CD4-positive, alpha-beta T cell (primary cell): ENCODE measurements around the gene TNFRSF18. TPM values are rescaled to one million over a fixed set of nuclear protein-coding genes. Genes with fewer than 3 reads are reported as not detected.

ENCODE experiments used
- ATAC-seq: fragments of 200-7000 bp; cut with Tn5 transposase; one replicate; pipeline ENCODE4 v1.10.0; 2022; ENCODE audit warnings: mild to moderate bottlenecking; ENCODE audit not compliant: poor library complexity
- CTCF ChIA-PET: fragments of 350-600 bp; sonication (Branson Sonifier 250); formaldehyde crosslinking; loops from one replicate; lab custom pipeline; 2021; ENCODE audit warnings: antibody characterized with exemption, inconsistent platforms; lab: Charles Lee
- POLR2A ChIA-PET: fragments of 350-600 bp; sonication (Branson Sonifier 250); formaldehyde crosslinking; loops from one replicate; lab custom pipeline; 2021; ENCODE audit warnings: antibody characterized with exemption, inconsistent platforms; lab: Charles Lee
- DNase-seq, 14 experiments: peaks; one replicate each; pipeline ENCODE4 v3.0.0-alpha.2; 2013 to 2020; ENCODE audit warnings: mixed read lengths in 2 of 14
- H3K27ac ChIP-seq, 2 donors: one replicate each; pipeline versions ENCODE4 v1.5.1 to v1.7.0; 2013; ENCODE audit warnings: low read length in 2 of 2, low read depth in 1 of 2, mild to moderate bottlenecking in 1 of 2
- H3K27me3 ChIP-seq, 2 experiments: 1 replicate in 1 of 2; 2 replicates in 1 of 2; pipeline versions ENCODE4 v1.6.1 to v1.7.0; 2013; ENCODE audit warnings: low read length in 2 of 2, control low read depth in 1 of 2, mild to moderate bottlenecking in 1 of 2, moderate library complexity in 1 of 2; ENCODE audit not compliant: insufficient read depth in 2 of 2, control insufficient read depth in 1 of 2
- H3K36me3 ChIP-seq: one replicate; pipeline ENCODE4 v1.6.1; 2013; ENCODE audit warnings: low read length, control low read depth; ENCODE audit not compliant: insufficient read depth
- H3K4me1 ChIP-seq: one replicate; pipeline ENCODE4 v1.6.1; 2013; ENCODE audit warnings: low read length, control low read depth; ENCODE audit not compliant: insufficient read depth
- H3K4me3 ChIP-seq: one replicate; pipeline ENCODE4 v1.5.1; 2013; ENCODE audit warnings: mild to moderate bottlenecking, low read length, moderate library complexity
- H3K9me3 ChIP-seq, 2 experiments: 1 replicate in 1 of 2; 2 replicates in 1 of 2; pipeline versions ENCODE4 v1.6.1 to v1.7.0; 2013; ENCODE audit warnings: low read length in 2 of 2, mild to moderate bottlenecking in 2 of 2, control low read depth in 1 of 2, moderate library complexity in 1 of 2; ENCODE audit not compliant: control insufficient read depth in 1 of 2, insufficient read depth in 1 of 2
- H3K27ac Mint-ChIP-seq: one replicate; pipeline ENCODE4 v1.8.0; 2020; ENCODE audit warnings: mixed read lengths
- H3K27me3 Mint-ChIP-seq: one replicate; pipeline ENCODE4 v1.8.0; 2021; ENCODE audit warnings: mixed read lengths
- H3K36me3 Mint-ChIP-seq: one replicate; pipeline ENCODE4 v1.8.0; 2021; ENCODE audit warnings: low read depth, mixed read lengths
- H3K4me1 Mint-ChIP-seq: one replicate; pipeline ENCODE4 v1.8.0; 2021; ENCODE audit warnings: low read depth, mixed read lengths
- H3K4me3 Mint-ChIP-seq: one replicate; pipeline ENCODE4 v1.8.0; 2020; ENCODE audit warnings: mild to moderate bottlenecking, mixed read lengths
- H3K9me3 Mint-ChIP-seq: one replicate; pipeline ENCODE4 v1.8.0; 2020; ENCODE audit warnings: mixed read lengths
- CTCF ChIP-seq: fragments of 200-600 bp; IDR thresholded peaks from one replicate; pipeline ENCODE4 v1.8.0; 2022; ENCODE audit warnings: antibody characterized with exemption, mild to moderate bottlenecking
- intact Hi-C, 2 experiments: fragments of 100-400 bp; cut with DNase I in 1 of 2; cut with micrococcal nuclease in 1 of 2; formaldehyde crosslinking; loops; one replicate each; pipeline versions ENCODE4 v1.15.1 to v1.9.0; 2023 to 2025; cut with DNase I, micrococcal nuclease
- total RNA-seq, 174 experiments: library from RNA in 2 of 174; stranded (reverse) in 2 of 174; gene quantifications; one replicate each; pipeline ENCODE4 v1.2.3 and lab custom pipeline; 2021 to 2026

Gene TNFRSF18
- total RNA-seq, 2 experiments from 2014 or later: 14.8 to 17.8 TPM

GRCh38 chr1:1215080-1215676 is 8.8 kb upstream of the TNFRSF18 start:
- Histone ChIP-seq H3K27me3 (no peaks in the 10 kb centered on the region), H3K4me1 (peaks cover 92% of the 10 kb centered on the region), H3K36me3 (peaks cover 28% of the 10 kb centered on the region), H3K4me3 (peak overlapping the region; percentile 3), H3K9me3 (peaks cover 0 to 3% of the 10 kb centered on the region in 2 experiments), H3K27ac (peak overlapping the region; percentile 21 to 86)
- ATAC-seq: no peak
- TF ChIP-seq CTCF: no peak
- intact Hi-C loops: no loop called here
- Mint-ChIP-seq H3K4me3 (peak overlapping the region; percentile 48), H3K9me3 (no peaks in the 10 kb centered on the region), H3K27me3 (no peaks in the 10 kb centered on the region), H3K36me3 (peaks cover 31% of the 10 kb centered on the region), H3K4me1 (peaks cover 26% of the 10 kb centered on the region), H3K27ac (peak overlapping the region; percentile 96)
- ChIA-PET CTCF (interaction anchor here (1.3 kb wide), 1 partner anchor 93 kb away, joined by 4 read pairs; no protein-coding TSS in a partner anchor), POLR2A (interaction anchor here (1.2 kb wide), 1 partner anchor 16 kb away, joined by 3 read pairs; no protein-coding TSS in a partner anchor)
- DNase-seq: peak in 3 of 14 experiments; percentile 27 to 77 (median 73)

GRCh38 chr1:1213345-1214265 is 7.2 kb upstream of the TNFRSF18 start, which contains the start of gene TNFRSF4:
Gene TNFRSF4, minus strand, starts transcription at chr1:1214153. Its CDS starts 26 bp downstream, at chr1:1214127.
- Mint-ChIP-seq H3K4me3 (peak within 1 kb of the TSS; percentile 69), H3K27ac (peak within 1 kb of the TSS; percentile 96), H3K36me3 (peaks cover 18% of the 10 kb centered on the region), H3K9me3 (no peaks in the 10 kb centered on the region), H3K27me3 (no peaks in the 10 kb centered on the region), H3K4me1 (peaks cover 29% of the 10 kb centered on the region)
- H3K27ac ChIP-seq: peak within 1 kb of the TSS; percentile 46 to 86
- H3K36me3 ChIP-seq: peaks cover 15% of the 10 kb centered on the region
- intact Hi-C loops: no loop called here
- ATAC-seq (peak; percentile 31), DNase-seq (peak in 6 of 14 experiments; percentile 33 to 77 (median 49))
- no peaks in the 10 kb centered on the region for H3K27me3 ChIP-seq
- TF ChIP-seq CTCF: no peak
- ChIA-PET POLR2A (interaction anchor here (0.8 to 1.2 kb wide), 3 partner anchors 40 to 92 kb away, joined by 3 to 5 read pairs (median 3); partner anchors contain the start of gene TTLL10), CTCF (no interaction called here)
- peaks cover 90% of the 10 kb centered on the region for H3K4me1 ChIP-seq
- H3K4me3 ChIP-seq: peak within 1 kb of the TSS; percentile 68
- peaks cover 0 to 3% of the 10 kb centered on the region in 2 experiments for H3K9me3 ChIP-seq

GRCh38 chr1:1212780-1213344 is 6.5 kb upstream of the TNFRSF18 start:
- peak overlapping the region; percentile 46 to 66 for H3K27ac ChIP-seq
- peak; percentile 5 for ATAC-seq
- H3K4me3 ChIP-seq: peak overlapping the region; percentile 68
- peak overlapping the region; percentile 42 for H3K4me3 Mint-ChIP-seq
- peak in 6 of 14 experiments; percentile 37 to 81 (median 63) for DNase-seq
- TF ChIP-seq CTCF: no peak
- ChIA-PET CTCF (no interaction called here), POLR2A (interaction anchor here (0.8 to 1.2 kb wide), 3 partner anchors 39 to 91 kb away, joined by 3 to 5 read pairs (median 3); partner anchors contain the start of gene TTLL10)
- H3K9me3 ChIP-seq: peaks cover 0 to 3% of the 10 kb centered on the region in 2 experiments
- no peaks in the 10 kb centered on the region for H3K27me3 Mint-ChIP-seq
- H3K4me1 ChIP-seq: peaks cover 89% of the 10 kb centered on the region
- H3K36me3 Mint-ChIP-seq: peaks cover 13% of the 10 kb centered on the region
- no peaks in the 10 kb centered on the region for H3K27me3 ChIP-seq
- no peak overlapping the region for H3K27ac Mint-ChIP-seq
- intact Hi-C loops: no loop called here
- peaks cover 36% of the 10 kb centered on the region for H3K4me1 Mint-ChIP-seq
- H3K9me3 Mint-ChIP-seq: no peaks in the 10 kb centered on the region
- peaks cover 8% of the 10 kb centered on the region for H3K36me3 ChIP-seq
